GM19099 (cell line): ENCODE results near the gene CENPC.

Experiments used
- POLR2A ChIP-seq: IDR thresholded peaks from 3 replicates; pipeline ENCODE4 v1.6.1; 2011; ENCODE audit warnings: low read depth; ENCODE audit not compliant: insufficient read length; ENCODE audit errors: extremely low read depth

Gene CENPC

DNA sequence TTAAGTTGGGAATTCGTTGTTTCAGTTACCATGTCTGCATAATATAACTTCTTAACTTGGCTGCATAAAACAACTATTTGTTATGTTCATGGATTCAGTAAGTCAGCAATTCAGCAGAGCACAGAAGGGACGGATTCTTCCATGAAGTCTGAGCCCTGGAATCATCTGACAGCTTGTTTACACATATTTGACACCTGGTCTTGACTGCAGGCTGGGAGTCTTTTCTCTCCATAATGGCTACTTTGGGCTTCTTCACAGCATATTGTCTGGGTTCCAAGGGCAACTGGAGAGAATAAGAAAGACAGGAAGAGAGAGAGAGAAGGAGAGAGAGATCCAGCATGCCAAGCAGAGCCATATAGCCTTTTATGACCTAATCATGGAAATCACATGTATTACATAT lies 23.1 kb downstream of the CENPC start:
- TF ChIP-seq POLR2A, result no peak

DNA sequence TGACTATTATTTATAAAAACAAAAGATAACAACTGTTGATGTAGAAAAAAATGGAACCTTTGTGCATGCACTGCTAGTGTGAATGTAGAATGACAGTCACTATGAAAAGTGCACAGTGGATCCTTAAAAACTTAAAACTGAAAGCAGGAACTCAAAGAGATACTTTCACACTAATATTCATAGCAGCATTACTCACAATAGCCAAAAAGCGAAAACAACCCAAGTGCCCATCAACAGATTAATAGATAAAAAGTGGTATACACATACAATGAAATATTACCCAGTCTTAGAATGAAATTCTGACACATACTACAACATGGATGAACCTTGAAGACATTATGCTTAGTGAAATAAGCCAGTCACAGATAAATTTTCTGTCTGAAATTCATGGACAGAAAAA lies 23.8 kb downstream of the CENPC start:
- TF ChIP-seq POLR2A, result no peak

DNA sequence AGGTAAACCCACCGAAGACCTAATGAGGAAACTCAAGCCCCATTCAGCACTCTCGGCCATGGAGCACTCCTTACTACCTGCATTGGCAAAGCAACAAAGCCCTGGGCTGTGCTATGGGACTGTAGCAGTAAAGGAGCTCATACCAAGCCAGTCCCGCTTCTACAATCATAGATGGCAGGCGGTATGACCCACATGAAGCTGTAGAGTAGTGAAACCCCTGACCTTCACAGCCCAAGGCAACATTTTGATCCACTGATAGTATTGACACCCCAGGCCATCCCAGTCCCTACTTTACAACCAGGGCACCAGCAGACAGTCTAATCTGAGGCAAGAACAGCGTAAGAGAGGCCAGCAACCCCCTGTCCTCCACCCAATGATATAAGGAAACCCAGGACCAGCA lies 25.2 kb downstream of the CENPC start:
- TF ChIP-seq POLR2A, result no peak

DNA sequence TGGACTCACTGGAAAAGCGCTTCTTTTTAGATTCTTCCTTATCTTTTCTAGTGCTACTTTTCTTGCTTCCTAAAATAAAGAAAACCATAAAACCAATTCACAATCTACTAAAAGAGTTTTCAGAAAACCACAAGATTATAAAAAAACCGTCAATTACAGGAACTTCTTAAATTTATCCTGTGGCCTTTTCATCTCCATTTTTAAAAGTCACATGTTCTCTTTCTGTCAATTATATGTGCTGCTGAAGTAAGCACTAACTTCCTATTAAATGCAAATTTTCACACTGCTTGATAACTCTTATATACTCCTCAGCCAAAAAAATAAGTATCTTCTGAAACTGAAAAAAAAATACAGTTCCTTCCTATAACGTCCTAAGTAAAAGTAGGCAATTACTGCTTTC lies 32.8 kb downstream of the CENPC start:
- no peak for TF ChIP-seq POLR2A

DNA sequence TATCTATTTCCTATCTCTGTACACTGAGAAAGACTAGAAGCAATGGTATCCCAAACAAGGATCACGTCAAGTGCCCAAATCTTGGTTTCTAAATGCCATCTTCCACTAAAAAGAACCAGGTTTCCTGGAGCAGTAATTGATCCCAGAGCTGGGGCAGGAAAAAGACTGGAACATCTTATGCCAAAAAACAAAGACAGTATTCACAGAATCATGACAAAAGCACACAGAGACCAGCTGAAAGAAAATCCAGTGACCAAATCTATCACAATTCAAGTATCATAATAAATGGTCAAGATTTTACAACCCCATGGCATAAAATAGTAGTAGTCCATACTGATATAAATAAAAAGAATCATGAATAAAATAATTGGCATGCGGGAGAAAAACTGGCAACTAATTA lies 44.9 kb downstream of the CENPC start:
- TF ChIP-seq POLR2A, result no peak

DNA sequence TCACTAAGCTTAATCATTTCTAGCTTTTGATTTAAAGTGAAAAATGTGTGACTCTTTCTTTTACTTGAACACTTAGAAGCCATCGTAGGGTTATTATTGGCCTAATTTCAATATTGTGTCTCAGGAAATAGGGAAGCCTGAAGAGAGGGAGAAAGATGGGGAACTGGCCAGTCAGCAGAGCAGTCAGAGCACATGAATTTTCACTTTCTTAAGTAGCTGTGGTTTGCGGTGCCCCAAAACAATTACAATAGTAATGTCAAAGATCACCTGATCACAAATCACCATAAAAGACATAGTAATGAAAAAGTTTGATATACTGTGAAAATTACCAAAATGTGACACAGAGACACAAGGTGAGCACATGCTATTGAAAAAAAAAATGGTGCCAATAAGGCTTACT lies 45.5 kb downstream of the CENPC start:
- no peak for TF ChIP-seq POLR2A

DNA sequence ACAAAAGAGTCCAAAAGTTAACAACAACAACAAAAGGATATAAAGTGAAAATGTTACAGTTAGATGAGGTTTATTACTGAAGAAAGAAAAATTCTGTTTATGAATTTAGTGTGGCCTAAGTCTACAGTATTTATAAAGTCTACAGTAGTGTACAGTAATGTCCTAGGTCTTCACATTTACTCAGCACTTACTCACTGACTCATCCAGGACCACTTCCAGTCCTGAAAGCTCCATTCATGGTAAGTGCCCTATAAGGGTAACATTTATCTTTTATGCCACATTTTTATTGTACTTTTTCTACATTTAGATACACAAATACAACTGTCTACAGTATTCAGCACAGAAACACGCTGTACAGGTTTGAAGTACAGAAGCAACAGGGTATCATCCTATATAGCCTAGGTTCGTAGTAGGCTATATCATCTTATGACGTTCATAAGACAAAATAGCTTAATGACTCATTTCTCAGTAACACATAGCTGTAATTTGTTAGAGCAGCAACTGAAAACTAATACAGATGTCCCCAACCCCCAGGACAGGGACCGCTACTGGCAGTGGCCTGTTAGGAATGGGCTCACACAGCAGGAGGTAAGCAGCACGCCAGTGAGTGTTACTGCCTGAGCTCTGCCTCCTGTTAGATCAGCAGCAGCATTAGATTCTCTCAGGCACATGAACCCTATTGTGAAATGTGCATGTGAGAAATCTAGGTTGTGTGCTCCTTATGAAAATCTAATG lies 61.3 kb downstream of the CENPC start:
- no peak for TF ChIP-seq POLR2A

DNA sequence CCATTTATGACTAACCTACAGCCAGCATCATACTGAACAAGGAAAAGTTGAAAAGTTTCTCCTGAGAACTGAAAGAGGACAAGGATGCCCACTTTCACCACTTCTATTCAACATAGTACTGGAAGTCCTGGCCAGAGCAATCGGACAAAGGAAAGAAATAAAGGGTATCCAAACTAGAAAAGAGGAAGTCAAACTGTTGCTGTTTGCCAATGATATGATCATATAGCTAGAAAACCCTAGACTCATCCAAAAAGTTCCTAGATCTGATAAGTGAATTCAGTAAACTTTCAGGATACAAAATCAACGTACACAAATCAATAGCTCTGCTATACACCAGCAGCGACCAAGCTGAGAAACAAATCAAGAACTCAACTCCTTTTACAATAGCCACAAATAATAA lies 64.5 kb downstream of the CENPC start:
- no peak for TF ChIP-seq POLR2A

DNA sequence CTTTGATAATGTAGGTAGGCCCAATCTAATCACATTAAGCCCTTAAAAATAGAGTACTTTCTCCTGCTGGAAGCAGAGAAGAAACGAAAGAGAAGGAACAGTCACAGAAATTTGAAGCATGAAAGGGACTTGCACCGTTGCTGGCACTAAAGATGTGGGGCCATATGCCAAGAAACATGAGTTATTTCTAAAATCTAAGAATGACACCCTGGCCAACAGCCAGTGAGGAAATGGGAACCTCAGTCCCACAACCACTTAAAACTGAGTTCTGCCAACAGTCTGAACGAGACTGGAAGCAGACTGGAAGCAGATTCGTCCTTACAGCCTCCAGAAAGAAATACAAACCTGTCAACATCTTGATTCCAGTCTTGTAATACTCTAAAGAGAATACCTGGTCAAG lies 70.1 kb downstream of the CENPC start:
- TF ChIP-seq POLR2A, result no peak

DNA sequence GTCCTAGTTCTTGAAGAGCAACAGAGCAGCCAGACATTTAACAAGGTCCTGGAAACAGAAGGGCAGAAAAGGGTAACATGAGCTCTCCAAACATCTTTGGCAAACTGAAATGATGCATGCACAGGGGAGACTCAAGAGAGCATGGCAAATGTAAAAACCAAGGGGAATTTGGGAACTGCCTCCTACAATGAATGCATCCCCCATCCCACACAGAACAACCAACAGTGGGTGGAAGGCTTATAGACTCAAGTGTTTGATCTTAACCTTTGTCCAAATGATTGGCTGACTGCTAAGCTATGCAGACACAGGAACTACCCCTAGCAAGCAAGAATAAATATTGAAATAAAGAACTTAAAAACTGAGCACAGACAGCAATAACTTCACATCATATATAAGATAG lies 74.4 kb downstream of the CENPC start:
- no peak for TF ChIP-seq POLR2A

DNA sequence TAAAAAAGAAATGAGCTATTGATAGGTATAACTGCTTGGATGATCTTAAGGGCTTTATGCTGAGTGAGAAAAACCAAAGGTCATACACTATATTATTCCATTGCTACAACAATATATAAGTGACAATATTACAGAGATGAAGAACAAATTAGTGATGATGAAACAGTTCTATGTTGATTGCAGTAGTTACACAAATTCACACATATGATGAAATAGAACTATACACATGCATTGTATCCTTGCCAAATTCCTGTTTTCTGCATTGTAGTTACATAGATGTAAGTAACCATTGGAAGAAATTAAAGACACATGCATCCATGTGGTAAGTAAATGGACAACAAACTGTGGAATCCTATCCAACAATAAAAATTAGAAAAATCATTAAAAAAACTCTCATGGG lies 76.5 kb downstream of the CENPC start:
- TF ChIP-seq POLR2A, result no peak

DNA sequence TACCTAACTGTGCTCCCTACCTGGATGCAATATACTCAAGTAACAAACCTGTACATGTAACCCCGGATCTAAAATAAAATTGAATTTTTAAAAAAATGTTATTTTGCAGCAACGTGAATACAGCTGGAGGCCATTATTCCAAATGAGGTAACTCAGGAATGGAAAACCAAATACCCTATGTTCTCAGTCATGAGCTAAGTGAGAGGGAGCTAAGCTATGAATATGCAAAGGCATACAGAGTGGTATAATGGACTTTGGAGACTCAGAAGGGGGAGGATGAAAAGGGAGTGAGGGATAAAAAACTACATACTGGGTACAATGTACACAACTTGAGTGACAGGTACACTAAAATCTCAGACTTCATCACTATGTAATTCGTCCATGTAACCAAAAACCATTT lies 78.6 kb downstream of the CENPC start:
- TF ChIP-seq POLR2A, result no peak

DNA sequence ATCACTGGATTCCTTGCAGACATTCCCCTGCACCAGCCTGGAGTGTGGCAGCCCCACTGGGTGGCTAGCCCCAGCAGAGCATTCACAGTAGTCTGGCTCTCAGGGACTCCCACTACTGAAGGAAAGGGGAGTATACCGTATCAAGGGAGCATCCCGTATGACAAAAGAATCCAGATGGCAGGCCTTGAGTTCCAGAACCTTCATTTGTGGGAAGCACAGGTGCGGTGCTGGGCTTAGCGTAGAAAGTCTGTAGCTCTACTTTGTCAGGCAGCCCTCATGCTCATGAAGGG lies 79.6 kb downstream of the CENPC start:
- no peak for TF ChIP-seq POLR2A

DNA sequence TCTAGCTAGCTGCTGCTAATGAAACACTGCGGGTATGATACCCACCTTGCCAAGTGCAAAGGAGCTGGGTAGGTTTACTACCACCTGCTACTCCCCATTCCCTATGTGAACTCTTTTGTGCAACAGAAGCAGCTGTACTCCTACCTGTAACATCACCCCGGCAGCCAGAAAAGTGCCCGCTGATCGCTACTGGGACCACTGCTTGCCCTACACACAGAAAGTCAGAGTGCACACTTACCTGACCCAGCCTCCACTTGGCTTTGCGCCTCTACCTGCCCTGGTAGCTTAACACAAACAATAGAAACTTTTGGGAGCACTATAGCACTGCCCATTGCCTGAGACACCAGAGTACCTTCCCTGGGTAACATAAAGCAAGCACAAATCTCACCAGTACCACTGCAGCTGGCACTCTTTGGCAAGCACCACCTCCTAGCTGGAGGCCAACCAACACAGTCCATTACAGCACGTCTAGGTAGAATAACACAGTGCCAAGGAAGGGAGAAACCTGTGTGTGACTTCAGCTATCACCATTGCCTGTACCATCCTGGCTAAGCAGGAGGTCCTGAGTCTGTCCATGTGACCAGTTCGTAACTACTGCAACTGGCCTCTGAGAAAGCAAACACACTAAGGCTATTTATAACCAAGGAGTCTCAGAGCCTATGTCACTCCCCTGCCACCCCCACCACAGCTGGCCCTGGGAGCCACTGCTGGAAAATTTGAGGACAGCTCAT lies 80.1 kb downstream of the CENPC start:
- TF ChIP-seq POLR2A, result no peak

DNA sequence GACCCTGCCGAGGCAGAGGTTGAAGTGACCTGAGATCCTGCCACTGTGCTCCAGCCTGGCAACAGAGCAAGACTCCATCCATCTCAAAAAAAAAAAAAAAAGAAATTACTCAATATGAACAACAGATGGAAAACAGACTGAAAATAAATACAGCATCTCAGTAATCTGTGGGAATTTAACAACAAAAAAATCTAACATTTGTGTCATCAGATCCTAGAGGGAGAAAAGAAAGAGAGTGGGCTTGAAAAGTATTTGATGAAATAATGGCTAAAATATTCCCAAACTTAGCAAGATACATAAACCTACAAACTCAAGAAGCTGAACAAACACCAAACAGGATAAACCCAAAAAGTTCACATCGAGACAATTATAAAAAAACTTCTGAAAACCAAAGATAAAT lies 84.7 kb downstream of the CENPC start:
- TF ChIP-seq POLR2A, result no peak

DNA sequence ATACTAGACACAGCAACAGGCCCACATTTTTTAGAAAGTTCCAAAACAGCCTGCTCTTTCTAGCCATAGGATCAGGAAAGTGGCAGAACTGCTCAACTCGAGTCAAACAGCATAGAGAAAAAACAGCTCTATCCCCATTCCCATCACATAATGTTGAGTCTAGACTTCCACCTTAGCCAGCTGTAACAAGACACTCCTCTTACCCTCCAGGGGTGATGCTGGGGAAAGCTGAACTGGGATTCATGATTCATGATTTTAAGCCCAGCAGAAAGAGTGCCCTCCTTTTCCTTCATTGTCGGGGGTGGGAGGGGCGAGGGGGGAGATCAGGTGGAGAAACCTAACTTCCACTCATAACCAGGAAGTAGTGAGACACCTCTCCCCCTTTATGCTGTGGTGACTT lies 86.1 kb downstream of the CENPC start:
- no peak for TF ChIP-seq POLR2A

DNA sequence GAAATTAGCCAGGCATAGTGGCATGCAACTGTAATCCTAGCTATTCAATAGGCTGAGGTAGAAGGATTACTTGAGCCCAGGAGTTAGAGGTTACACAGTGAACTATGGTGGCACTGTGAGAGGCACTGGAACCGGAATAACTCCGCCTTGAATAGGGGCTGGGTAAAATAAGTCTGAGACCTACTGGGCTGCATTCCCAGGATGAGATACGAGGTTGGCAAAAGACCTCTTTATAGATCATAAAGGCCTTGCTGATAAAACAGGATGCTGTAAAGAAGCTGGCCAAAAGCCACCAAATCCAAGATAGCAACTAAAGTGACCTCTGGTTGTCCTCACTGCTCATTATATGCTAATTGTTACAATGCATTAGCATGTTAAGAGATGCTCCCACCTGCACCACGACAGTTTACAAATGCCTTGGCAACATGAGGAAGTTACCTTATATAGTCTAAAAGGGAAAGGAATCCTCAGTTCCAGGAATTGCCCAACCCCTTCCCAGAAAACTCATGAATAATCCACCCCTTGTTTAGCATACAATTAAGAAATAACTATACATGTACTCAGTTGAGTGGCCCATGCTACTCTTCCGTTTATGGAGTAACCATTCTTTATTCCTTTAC lies 88.6 kb downstream of the CENPC start:
- no peak for TF ChIP-seq POLR2A

DNA sequence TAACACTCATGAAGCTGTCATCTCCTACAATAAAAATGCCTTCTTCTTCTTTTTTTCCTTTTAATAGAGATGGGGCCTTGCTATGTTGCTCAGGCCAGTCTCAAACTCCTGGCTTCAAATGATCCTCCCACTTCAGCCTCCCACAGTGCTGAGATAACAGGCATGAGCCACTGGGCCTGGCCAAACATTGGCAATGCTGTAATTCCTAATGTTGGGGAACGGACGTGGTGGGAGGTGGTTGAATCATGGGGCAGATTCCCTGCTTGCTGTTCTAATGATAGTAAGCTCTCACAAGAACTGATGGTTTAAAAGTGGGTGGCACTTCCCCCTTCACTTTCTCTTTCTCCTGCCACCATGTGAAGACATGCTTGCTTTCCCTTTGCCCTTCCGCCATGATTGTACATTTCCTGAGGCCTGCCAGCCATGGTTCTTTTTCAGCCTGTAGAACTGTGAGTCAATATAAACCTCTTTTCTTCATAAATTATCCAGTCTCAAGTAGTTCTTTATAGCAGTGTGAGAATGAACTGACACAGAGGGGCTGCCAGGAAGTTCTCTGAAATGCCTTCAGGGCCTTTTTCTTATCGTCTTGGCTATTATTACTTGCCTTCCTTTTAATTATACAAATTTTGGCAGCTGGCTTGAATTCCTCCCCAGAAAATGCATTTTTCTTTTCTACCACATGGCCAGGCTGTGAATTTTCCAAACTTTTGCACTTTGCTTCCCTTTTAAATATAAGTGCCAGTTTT lies 93.0 kb downstream of the CENPC start:
- no peak for TF ChIP-seq POLR2A
